Measurements from ENCODE around the gene TNFRSF9. TPM values are rescaled to one million over a fixed set of nuclear protein-coding genes. Genes with fewer than 3 reads are reported as not detected.
"Not testable (repeated sequence)": the region's sequence is repeated elsewhere in the genome, so short reads cannot be mapped to it uniquely, and the experiment has no call there.

The TNFRSF9 gene
- total RNA-seq, 2 donors from 2014 or later, result 0.08 to 0.09 TPM

DNA sequence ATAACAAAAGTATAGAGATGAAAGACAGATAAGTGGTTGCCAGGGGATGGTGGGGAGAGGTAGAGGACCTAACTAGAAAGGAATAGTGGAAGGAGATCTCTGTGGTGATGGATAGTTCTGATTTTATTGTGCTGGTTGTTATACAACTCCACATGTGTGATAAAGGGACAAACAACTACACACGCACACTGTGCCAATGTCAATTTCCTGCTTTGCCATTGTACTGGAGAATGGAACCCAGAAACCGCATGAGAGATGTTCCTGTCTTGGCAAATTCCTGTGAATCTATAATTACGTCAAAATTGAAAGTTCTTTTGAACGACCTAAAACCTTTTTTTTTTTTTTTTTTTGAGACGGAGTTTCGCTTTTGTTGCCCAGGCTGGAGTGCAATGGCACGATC, 11.0 kb downstream of the TNFRSF9 start:
- DNase-seq, result no peak
- no peak for ATAC-seq
- intact Hi-C loops (cut with DNase I), result no loop called here

DNA sequence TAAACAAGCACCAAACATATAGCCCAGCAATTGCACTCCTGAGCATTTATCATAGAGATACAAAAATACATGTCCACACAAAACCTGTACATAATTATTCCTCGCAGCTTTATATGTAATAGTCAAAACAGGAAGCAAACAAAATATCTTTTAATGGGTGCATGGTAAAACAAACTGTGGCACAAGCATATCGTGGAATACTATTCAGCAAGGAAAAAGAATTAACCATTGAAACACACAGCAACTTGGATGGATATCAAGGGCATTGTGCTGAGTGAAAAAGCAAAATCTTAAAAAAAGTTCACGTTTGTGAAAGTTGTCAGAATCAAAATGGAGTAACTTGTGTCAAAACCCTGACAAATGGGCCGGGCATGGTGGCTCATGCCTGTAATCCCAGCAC, 12.4 kb downstream of the TNFRSF9 start:
- no peak for DNase-seq
- ATAC-seq, result no peak
- intact Hi-C loops (cut with DNase I), result no loop called here

GRCh38 chr1:7927061-7927460, 13.6 kb downstream of the TNFRSF9 start:
- DNase-seq; ATAC-seq; intact Hi-C loops (cut with DNase I): not testable (repeated sequence)

DNA sequence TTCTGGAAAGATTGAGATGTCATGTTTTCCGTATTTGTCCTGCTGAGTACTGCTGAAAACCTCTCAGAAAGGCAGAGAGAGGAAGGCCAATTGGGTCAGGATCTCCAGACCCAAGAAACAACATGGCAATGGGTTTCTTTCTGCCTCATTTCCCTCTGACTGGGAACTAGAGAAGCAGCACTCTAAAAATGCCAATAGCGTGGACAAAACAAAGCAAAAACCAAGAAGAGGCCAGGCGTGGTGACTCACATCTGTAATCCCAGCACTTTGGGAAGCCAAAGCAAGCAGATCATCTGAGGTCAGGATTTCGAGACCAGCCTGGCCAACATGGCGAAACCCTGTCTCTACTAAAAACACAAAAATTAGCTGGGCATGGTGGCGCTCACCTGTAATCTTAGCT, 18.3 kb downstream of the TNFRSF9 start:
- DNase-seq (no peak), ATAC-seq (no peak)
- intact Hi-C loops (cut with DNase I), result no loop called here

GRCh38 chr1:7921796-7922195, 18.8 kb downstream of the TNFRSF9 start:
- ATAC-seq (no peak), DNase-seq (no peak)
- intact Hi-C loops (cut with DNase I), result no loop called here

DNA sequence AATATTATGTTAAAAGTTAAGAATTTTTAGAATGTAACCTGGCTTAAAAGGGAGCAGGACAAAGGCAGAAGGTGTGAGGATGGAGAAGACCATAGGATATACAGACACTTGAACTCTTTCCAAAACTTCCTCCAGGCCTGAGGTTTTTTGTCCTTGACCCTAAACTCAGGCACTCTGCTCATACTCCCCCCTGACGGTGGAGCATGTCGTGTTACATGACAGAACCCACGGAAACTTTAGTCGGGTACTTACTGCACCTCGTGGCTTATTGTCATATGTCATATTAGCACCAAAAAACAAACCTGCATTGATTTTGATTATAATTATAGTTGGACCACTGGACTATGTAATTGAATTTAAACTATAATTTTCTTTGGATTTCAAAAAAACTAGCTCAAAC, 20.8 kb downstream of the TNFRSF9 start:
- ATAC-seq (no peak), DNase-seq (no peak)
- intact Hi-C loops (cut with DNase I), result no loop called here

DNA sequence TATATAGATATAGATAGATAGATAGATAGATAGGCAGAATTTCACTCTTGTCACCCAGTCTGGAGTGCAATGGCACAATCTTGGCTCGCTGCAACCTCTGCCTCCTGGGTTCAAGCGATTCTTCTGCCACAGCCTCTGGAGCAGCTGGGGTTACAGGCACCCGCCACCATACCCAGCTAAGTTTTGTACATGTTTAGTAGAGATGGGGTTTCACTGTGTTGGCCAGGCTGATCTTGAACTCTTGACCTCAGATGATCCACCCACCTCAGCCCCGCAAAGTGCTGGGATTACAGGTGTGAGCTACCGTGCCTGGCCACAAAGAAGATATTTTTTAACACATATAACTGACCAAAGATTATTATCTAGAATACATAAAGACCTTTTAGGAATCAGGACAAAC, 22.7 kb downstream of the TNFRSF9 start:
- ATAC-seq; DNase-seq; intact Hi-C loops (cut with DNase I): not testable (repeated sequence)

DNA sequence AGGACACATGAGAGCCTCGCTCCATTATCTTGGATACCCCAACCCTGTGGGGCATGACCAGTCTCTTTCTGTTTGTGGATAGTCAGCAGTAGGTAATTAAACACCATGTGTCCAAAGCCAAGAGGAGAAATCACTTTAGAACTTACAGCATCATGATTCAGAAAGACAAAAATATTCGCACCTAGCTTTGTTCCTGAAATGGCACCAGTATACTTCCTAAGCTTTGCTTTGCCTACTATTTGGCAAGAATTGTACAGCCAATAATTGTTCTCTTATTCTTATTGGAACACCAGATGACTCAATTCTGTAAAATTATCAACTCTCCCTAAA, 24.2 kb downstream of the TNFRSF9 start:
- DNase-seq (no peak), ATAC-seq (no peak)
- intact Hi-C loops (cut with DNase I), result no loop called here

DNA sequence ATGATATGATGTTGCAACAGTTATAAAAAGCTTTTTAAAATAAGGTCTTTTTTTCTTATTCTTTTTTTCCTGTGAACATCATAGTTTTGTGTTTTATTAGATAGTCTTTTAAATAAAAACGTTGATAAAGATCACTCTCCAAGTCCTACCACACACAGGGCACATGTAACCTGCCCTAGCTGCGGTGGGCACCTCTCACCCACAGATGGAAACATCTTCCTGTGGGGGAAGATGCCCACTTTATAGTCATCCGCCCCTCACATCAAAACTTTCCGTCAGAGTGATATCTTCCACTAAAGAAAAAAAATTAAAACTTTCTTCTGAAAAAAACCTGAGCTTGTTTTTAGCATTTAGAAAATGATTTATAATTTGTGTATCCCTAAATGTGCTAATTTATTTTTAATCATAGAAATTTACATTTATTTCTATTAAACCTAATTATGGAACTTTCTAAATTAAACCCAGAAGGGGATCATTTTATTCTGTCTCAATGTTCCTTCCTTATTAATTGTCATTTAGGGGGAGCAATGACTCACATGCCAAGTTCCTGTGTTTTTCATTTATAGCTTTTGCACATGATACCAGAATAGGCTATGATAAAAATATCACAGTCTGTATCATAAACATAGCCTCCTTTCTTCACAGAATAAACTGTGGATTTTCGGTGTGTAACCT, 24.7 kb downstream of the TNFRSF9 start:
- DNase-seq (no peak), ATAC-seq (no peak)
- intact Hi-C loops (cut with DNase I), result no loop called here

GRCh38 chr1:7912743-7913557, 27.7 kb downstream of the TNFRSF9 start:
- intact Hi-C loops (cut with DNase I), result no loop called here
- ATAC-seq (no peak), DNase-seq (no peak)

DNA sequence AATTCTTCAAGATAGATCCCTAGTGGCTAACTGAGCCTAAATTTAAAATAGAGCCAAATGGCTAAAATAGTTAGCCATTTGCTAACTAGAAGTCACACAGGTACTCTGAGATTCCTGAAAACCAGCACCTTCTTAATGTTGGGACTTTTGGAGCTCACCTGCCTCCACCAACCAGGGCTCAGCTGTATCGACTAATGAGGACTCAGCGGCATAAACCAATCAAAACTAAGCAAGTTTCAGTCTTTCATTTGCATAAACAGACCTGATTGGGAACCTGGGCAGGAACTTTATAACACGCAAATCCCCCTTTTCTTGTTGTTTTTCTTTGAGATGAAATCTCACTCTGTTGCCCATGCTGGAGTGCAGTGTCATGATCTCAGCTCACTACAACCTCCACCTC, 28.5 kb downstream of the TNFRSF9 start:
- DNase-seq, result no peak
- no peak for ATAC-seq
- intact Hi-C loops (cut with DNase I), result no loop called here

DNA sequence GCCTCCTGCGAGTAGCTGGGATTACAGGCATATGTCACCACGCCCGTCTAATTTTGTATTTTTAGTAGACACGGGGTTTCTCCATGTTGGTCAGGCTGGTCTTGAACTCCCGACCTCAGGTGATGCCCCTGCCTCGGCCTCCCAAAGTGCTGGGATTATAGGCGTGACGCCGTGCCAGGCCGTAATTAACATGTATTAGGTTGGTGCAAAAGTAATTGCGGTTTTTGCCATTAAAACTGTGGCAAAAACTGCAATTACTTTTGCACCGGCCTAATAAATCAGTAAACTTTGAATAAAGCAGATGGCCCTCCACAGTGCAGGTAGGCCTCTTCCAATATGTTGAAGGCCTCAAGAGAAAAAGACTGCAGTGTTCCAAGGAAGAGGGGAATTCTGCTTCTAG, 35.4 kb downstream of the TNFRSF9 start:
- intact Hi-C loops (cut with DNase I), result loop anchor here in 1 of 2 donors (10.0 kb wide), 1 partner anchor 240 kb away; no protein-coding TSS in a partner anchor
- DNase-seq, result no peak

DNA sequence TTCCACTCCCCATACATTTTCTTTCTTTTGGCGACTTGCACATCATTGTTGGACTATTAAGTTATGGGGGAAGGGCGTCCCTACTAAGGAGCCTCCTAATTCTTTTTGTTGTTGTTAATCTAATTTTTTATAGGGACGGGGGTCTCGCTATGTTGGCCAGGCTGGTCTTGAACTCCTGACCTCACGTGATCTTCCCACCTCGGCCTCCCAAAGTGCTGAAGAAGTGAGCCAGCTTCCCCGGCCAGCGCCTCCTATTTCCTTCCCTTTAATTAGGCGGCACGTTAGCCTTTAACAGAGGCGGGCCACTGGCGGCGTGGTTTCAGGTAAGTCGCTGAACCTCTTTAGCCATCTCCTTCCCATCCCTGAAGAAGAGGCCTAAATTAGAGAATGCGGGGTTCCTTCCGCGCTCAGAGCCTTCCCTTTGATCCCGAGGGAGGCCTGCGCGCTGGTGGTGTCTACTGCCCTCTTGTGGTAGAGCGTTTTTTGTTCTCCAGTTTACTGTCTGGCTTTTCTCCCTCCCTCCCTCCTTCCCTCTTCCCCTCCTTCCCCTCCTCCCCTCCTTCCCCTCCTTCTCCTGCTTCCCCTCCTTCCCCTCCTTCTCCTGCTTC, 38.1 kb downstream of the TNFRSF9 start:
- ATAC-seq (peak; percentile 81 to 95), DNase-seq (peak; percentile 51)
- intact Hi-C loops (cut with DNase I), result loop anchor here (5.0 to 10.0 kb wide), 3 partner anchors 95 to 238 kb away; no protein-coding TSS in a partner anchor

More for the DNA sequence above, 35.4 kb downstream of the TNFRSF9 start:
- no peak for ATAC-seq

GRCh38 chr1:7899741-7900140, 40.9 kb downstream of the TNFRSF9 start:
- intact Hi-C loops (cut with DNase I), result loop anchor here (5.0 to 10.0 kb wide), 3 partner anchors 92 to 235 kb away; no protein-coding TSS in a partner anchor
- ATAC-seq, result no peak
- DNase-seq, result no peak

DNA sequence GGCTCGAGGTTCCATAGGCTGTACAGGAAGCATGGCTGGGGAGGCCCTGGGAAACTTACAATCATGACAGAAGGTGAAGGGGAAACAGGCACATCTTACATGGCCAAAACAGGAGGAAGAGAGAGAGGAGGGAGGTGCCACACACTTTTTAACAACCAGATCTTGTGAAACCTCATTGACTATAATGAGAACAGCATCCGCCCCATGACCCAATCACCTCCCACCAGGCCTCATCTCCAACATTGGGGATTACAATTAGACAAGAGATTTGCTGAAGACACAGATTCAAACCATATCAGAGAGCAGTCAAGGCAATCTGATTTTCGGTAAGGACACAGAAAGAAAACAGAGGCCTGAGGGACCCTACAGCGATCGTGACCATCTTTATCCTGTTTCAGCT, 41.7 kb downstream of the TNFRSF9 start:
- intact Hi-C loops (cut with DNase I), result no loop called here
- DNase-seq, result no peak
- ATAC-seq, result no peak

DNA sequence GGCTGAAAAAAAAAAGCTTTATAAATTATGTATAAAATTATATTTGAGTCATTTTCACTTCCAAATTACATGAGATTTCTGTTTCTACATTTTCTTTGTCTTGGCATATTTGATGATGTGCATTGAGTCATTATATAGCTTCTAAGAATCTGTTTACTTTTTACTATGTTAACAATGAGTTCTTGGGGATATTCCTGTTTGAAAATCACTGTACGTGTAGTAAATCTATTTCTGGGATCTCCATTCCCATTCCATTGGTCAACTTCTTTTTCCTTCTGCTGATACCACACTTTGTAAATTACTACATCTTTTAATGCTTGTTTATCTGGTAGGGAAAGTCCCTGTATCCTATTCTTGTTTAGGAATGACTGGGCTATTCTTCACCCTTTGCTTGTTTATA, 43.6 kb downstream of the TNFRSF9 start:
- DNase-seq (no peak), ATAC-seq (no peak)
- intact Hi-C loops (cut with DNase I), result no loop called here

GRCh38 chr1:7893529-7894180, 47.0 kb downstream of the TNFRSF9 start:
- ATAC-seq, result peak; percentile 30 to 94
- intact Hi-C loops (cut with DNase I), result no loop called here
- no peak for DNase-seq

DNA sequence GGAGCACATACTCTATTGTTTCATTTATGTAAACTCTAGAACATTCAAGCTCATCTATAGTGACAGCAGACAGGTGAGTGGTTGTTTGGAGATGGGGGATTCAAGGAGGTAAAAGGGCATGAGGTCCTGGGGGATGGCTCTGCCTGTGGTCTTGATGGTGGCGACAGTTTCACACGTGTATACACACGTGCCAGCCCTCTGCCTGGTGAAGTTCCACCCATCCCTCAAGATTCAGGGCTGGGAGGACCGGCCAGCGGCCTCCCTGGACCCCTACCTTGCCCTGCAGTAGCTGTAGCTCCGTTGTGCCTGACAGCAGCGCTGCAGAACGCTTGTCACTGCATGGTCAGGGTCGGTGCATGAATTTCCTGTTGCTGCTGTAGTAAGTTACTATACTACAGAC, 48.8 kb downstream of the TNFRSF9 start:
- intact Hi-C loops (cut with DNase I), result no loop called here
- ATAC-seq, result no peak

GRCh38 chr1:7890853-7891252, 49.8 kb downstream of the TNFRSF9 start:
- intact Hi-C loops (cut with DNase I), result no loop called here
- DNase-seq, result no peak
- ATAC-seq, result no peak

More for the DNA sequence above, 48.8 kb downstream of the TNFRSF9 start:
- DNase-seq, result no peak

All from left cardiac atrium (tissue), 4 donors.